Measurements from ENCODE around the gene LRCH1.

The LRCH1 gene

GRCh38 chr13:46668302-46668720, 115.3 kb downstream of the LRCH1 start:
- no peak for DNase-seq

DNA sequence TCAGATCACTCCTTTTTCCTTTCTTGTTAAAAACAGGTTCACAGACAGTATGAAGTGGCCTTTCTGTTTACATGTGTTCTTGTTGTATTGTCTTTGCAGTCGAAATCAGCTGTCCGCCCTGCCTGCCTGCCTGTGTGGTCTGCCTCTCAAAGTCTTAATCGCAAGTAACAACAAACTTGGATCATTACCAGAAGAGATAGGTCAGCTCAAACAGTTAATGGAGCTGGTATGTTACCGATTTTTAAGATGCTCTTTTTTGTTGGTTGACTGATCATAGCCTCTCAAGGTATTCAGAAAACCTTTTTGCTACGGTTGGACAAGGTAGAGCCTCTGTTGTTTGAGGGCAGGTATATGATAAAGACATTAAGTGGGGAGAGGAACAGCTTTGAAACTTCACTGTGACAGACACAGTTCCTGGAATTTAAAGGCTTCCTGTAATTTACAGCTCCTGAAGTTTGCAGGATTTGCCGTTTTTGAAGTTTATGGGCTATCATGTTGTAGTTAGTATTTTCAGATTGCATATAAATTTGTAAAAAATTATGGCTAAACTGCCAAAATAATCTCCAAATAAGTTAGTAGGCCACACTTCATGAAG, 116.1 kb downstream of the LRCH1 start:
- no peak for DNase-seq

- DNase-seq = no peak
Observed at GRCh38 chr13:46672338-46673090, 119.5 kb downstream of the LRCH1 start.

DNA sequence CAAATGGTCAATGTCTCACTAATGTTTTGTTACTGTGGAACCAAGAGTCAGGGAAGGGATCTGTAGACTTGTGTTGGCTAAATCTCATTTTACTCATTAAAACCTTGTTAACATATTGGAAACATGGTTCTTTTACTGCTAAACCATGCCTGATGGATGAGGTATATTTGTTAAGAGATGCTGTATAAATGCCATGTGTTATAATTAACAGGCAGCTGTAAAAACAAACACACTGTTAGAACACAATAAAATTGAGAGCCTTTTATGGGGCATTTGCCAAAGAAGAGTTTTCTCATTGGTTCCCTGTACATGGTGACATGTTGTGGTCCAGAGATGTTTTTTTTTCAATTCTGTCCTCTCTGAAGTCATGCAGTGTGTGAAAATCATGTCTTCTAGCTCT, 122.0 kb downstream of the LRCH1 start:
- no peak for DNase-seq

- no peak for DNase-seq
Observed at GRCh38 chr13:46676378-46676725, 123.4 kb downstream of the LRCH1 start.

GRCh38 chr13:46679369-46680120, 126.6 kb downstream of the LRCH1 start:
- DNase-seq = no peak

GRCh38 chr13:46682015-46682414, 129.0 kb downstream of the LRCH1 start:
- DNase-seq = no peak

DNA sequence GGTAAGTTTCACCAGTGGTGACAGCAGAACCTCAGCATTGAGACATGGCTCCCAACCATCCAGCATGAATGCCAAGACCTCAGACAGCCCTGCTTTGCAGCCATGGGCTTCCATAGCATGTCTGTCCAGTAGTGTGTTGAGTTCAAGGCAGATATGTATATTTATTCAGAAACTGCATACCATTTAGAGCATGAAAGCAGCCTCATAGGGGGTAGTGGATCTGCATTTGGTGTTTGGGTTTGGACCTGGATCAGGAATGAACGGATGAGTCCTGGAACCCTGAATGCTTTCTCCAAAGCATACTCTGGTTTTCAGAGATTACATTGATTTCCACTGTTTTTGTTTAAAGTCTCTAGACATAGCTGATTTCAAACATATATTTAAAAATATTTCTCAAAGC, 129.7 kb downstream of the LRCH1 start:
- no peak for DNase-seq

DNA sequence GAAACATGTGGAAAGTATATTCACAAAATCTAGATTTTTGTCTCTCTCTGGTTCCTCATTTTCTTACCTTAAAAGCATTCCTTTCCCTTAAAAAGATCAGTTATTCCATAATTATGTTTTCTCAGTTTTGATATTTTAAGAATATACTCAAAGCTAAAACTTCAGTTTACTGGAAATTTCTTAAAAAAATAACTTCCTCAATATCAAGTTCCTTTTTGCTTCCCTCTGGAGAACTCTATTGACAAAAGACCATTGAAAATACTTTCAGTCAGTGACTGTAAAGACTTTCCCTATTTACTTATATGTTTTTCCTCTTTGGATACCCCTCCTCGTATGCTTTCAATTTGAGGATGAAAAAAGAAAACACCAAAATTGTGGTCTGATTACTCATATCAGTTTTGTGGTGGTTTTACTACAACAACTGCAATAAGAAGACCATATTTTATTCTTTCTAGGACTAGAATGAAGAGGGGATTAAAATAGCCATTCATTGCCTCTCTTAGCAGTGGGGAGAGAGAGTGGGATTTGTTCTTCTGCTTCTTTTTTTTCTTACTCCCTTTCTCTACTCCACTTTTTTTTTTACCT, 130.8 kb downstream of the LRCH1 start:
- no peak for DNase-seq

GRCh38 chr13:46684287-46685001, 131.5 kb downstream of the LRCH1 start:
- no peak for DNase-seq

DNA sequence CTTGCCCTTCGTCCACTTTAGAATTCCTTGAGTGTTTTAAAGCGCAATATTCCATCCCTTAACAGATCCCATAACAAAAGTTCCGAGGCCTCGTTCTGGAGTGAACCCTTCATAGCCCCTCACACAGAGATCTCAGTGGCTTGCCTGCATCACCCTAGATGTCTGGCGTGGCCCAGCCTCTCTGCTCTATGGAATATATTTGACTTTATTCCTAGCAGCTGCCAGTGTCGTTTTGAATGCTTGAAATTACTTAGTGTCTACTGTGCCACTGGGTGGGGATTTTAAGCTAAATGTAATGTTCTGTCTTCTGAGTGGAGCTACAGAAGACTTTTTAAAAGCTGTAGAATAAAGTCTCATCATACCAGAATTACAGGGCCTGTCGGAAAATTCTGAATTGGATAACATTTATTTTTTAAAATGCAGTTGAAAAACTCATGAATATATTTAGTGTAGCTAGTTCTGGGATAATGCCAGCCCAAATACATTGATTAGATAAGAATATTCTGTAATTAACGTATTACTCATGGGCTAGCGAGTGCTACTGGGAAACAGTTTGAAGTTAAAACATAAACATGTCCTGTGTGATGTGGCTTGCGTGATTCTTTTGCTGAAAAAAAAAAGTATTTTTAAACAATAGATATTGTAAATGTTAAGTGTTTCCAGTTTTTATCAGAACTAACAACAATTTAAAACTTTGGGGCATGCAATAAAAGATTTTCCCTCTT, 132.2 kb downstream of the LRCH1 start:
- DNase-seq = no peak

DNA sequence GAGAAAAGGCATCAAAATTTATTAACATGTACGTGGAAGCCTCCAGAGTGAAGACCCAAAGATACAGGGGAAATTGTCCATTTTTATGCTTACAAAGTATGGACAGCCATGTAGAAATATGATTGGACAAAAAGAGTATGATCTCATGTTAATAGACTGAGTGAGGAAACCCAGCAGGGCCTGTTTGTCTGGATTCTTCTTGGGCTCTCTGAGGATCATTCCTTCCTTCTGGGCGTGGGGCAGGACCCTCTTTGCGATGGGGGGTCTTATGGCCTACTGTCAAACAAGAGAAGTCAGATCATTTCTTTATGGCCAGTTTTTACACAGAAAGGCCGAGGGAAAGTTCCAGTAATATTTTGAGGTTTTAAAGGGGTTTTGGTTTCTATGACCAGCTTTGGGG, 133.2 kb downstream of the LRCH1 start:
- DNase-seq = no peak

DNA sequence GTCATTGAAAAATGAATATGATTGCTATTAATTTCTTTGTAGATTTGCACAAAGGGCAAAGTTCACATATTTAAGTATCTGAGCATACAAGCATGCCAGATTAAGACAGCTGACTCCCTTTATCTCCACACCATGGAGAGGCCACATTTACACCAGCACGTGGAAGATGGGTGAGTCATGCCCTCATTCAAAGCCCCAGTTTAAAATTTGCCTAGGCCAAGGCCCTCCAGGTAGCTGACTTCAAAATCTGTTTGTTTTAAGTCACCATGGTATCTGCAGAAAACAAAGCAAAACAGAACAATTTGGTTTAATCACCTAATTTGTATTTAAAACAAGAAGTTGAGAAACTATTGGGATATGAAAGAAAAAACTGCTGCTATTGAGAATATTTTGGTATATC, 134.8 kb downstream of the LRCH1 start:
- no peak for DNase-seq

- no peak for DNase-seq
Observed at GRCh38 chr13:46688306-46688705, 135.3 kb downstream of the LRCH1 start.

DNA sequence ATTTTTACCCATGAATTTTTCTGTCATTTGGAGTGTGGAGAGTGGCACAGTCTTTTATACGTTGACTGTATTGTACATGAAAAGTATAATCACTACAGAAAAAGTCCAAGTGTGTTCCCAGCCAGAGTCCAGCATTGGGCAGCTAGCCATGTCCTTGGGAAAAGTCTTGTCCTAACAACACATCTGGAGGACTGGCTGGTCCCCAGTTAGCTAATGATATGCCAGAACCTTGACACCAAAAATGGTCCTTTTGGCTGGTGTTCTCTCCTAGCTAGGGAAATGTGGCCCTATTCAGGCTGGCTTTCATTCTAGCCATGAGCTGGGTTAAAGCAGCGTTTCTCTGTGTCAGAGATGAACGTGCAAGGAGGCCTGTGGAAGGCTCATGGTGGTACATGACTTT, 145.0 kb downstream of the LRCH1 start:
- no peak for DNase-seq

DNA sequence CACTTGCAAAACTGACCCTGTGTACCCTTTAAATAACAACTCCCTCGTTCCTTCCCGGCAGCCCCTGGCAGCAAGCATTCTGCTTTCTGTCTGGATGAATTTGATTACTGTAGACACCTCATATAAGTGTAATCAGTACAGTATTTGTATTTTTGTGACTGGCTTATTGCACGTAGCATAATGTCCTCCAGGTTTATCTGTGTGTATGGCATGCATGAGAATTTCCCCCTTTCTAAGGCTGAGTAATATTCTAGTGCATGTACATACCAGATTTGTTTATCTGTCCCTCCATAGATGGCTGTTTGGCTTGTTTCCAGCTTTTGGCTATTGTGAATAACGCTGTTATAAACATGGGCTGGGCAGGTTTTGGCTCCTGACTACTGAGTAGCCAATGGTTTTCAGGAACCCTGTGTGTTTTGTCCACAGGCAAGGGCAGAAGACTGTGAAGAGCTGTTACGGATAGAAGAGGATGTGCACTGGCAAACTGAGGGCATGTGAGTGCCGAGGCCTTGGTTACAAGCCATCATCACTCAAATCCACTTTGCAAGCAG, 146.0 kb downstream of the LRCH1 start:
- DNase-seq = no peak

GRCh38 chr13:46712524-46712923, 159.6 kb downstream of the LRCH1 start:
- no peak for DNase-seq

DNA sequence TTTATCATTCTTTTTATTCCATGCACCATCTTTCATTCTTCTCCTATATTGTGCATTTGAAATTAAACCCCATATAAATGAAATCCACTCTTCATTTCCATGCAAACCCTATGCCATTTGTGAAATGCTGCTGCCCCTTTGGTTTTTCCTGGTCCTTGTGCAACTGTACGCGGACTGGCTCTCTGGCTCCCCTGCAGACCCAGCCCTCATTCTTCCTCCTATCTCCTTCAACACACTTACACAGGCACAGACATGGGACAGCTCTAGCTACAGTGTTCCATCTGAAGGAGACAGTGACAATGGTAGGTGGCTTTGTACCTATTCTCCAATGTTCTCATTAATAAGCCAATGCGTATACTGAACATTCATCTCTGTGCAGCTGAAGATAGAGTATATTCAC, 162.4 kb downstream of the LRCH1 start:
- DNase-seq = no peak

GRCh38 chr13:46716821-46717220, 163.9 kb downstream of the LRCH1 start:
- DNase-seq = no peak

DNA sequence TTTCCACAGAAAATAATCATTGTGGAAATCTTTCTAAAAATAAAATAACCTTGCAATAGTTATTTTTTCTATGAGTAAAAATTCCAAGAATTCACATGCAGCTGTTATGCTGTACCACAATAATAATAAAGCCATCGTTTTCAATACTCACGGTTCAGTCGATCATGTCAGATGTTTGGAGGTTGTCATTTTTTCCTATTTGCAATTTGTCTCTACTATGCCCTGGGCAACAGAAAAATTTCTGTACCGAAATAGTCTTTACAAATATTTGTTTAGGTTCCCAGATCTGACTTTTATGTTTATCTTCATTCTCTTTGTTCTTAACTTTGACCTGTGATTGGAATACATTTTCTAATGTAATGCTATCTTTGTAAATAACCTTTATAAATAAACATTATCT, 164.3 kb downstream of the LRCH1 start:
- no peak for DNase-seq

GRCh38 chr13:46717856-46718255, 164.9 kb downstream of the LRCH1 start:
- no peak for DNase-seq

GRCh38 chr13:46720189-46720588, 167.2 kb downstream of the LRCH1 start:
- no peak for DNase-seq
